Panc1 (cell line): ENCODE data around the gene GPR42. TPM values are rescaled to one million over a fixed set of nuclear protein-coding genes. Genes with fewer than 3 reads are reported as not detected.
"Not testable (repeated sequence)": the region's sequence is repeated elsewhere in the genome, so short reads cannot be mapped to it uniquely, and the experiment has no call there.

Source experiments
- ATAC-seq: fragments of 200-7000 bp; cut with Tn5 transposase; 2 replicates; pipeline ENCODE4 v1.9.1; 2020; ENCODE audit warnings: mild to moderate bottlenecking, moderate library complexity
- BruUV-seq: library from RNA; stranded (reverse); fragments of 400-500 nt; replicated peaks from 2 replicates; lab custom pipeline; 2021; lab: Mats Ljungman, UMichigan
- CTCF ChIA-PET: fragments of 300-600 bp; sonication (Branson Sonifier 250); formaldehyde crosslinking; loops from one replicate; lab custom pipeline; 2022; ENCODE audit warnings: antibody characterized with exemption; lab: Charles Lee
- POLR2A ChIA-PET: fragments of 300-600 bp; sonication (Branson Sonifier 250); formaldehyde crosslinking; loops from one replicate; lab custom pipeline; 2022; ENCODE audit warnings: antibody characterized with exemption; lab: Charles Lee
- DNase-seq: peaks from one replicate; pipeline ENCODE4 v3.0.0-alpha.2; 2010; ENCODE audit warnings: low read depth, low spot score
- H3K27ac ChIP-seq: 2 replicates; pipeline ENCODE4 v1.5.1; 2011; ENCODE audit warnings: mild to moderate bottlenecking, low read length, inconsistent platforms
- H3K27me3 ChIP-seq: fragments of 200-500 bp; sonication (Bioruptor generic); 2 replicates; pipeline ENCODE4 v1.6.0; 2014; ENCODE audit warnings: low read length, inconsistent platforms; ENCODE audit not compliant: control insufficient read depth, insufficient read depth
- H3K36me3 ChIP-seq: fragments of 200-500 bp; sonication (Bioruptor generic); 2 replicates; pipeline ENCODE4 v1.5.1; 2014; ENCODE audit warnings: inconsistent platforms, mild to moderate bottlenecking, low read length, moderate library complexity; ENCODE audit not compliant: control insufficient read depth, insufficient read depth
- H3K4me1 ChIP-seq: 2 replicates; pipeline ENCODE4 v1.5.1; 2011; ENCODE audit warnings: inconsistent platforms, mild to moderate bottlenecking, low read length, moderate library complexity; ENCODE audit not compliant: control insufficient read depth, insufficient read depth
- H3K4me3 ChIP-seq, 2 experiments: 2 replicates each; pipeline ENCODE4 v1.5.1; 2011 to 2012; ENCODE audit warnings: low read depth in 2 of 2, low read length in 2 of 2, mild to moderate bottlenecking in 2 of 2, inconsistent platforms in 1 of 2, moderate library complexity in 1 of 2
- H3K9me3 ChIP-seq: fragments of 200-500 bp; sonication (Bioruptor generic); 2 replicates; pipeline ENCODE4 v1.5.1; 2014; ENCODE audit warnings: low read depth, mild to moderate bottlenecking, inconsistent platforms, low read length, moderate library complexity; ENCODE audit not compliant: control insufficient read depth, insufficient read depth
- POLR2AphosphoS5 ChIP-seq: IDR thresholded peaks from 2 replicates; pipeline ENCODE4 v1.6.1; 2012; ENCODE audit warnings: mild to moderate bottlenecking, low read depth, low read length, moderate library complexity
- SIN3A ChIP-seq: IDR thresholded peaks from 2 replicates; pipeline ENCODE4 v1.6.1; 2012; ENCODE audit warnings: low read depth, mild to moderate bottlenecking, low read length, moderate library complexity, borderline replicate concordance; ENCODE audit not compliant: insufficient read depth
- TCF7L2 ChIP-seq: IDR thresholded peaks from 2 replicates; pipeline ENCODE4 v1.6.1; 2011; ENCODE audit warnings: mild to moderate bottlenecking, low read depth, low read length, inconsistent platforms
- in situ Hi-C: cut with HindIII; loops from 2 replicates; pipeline ENCODE4 v1.10.0; 2016; ENCODE audit warnings: low sequenced_read_pairs, low pct_unique_long_range_greater_than_20kb
- intact Hi-C: fragments of 100-400 bp; cut with micrococcal nuclease; formaldehyde crosslinking; loops from one replicate; pipeline ENCODE4 v1.10.0; 2022; ENCODE audit not compliant: unreplicated experiment
- total RNA-seq: library from RNA; stranded (reverse); gene quantifications from one replicate; pipeline ENCODE4 v1.2.1, GENCODE V29; 2021; ENCODE audit not compliant: unreplicated experiment
- TF ChIP-seq, protein P1 (sequence below): fragments of 450-650 bp; IDR thresholded peaks from 2 replicates; pipeline ENCODE4 v1.5.1; 2017; ENCODE audit warnings: mild to moderate bottlenecking
- TF ChIP-seq, protein P2 (sequence below), 2 experiments: IDR thresholded peaks; 2 replicates each; pipeline ENCODE4 v1.6.1; 2011 to 2012; ENCODE audit warnings: low read depth in 2 of 2, control low read depth in 1 of 2, low read length in 1 of 2, mild to moderate bottlenecking in 1 of 2, moderate library complexity in 1 of 2; ENCODE audit not compliant: insufficient read depth in 1 of 2

Gene GPR42
- total RNA-seq, 1 experiment from 2014 or later: not detected

DNA sequence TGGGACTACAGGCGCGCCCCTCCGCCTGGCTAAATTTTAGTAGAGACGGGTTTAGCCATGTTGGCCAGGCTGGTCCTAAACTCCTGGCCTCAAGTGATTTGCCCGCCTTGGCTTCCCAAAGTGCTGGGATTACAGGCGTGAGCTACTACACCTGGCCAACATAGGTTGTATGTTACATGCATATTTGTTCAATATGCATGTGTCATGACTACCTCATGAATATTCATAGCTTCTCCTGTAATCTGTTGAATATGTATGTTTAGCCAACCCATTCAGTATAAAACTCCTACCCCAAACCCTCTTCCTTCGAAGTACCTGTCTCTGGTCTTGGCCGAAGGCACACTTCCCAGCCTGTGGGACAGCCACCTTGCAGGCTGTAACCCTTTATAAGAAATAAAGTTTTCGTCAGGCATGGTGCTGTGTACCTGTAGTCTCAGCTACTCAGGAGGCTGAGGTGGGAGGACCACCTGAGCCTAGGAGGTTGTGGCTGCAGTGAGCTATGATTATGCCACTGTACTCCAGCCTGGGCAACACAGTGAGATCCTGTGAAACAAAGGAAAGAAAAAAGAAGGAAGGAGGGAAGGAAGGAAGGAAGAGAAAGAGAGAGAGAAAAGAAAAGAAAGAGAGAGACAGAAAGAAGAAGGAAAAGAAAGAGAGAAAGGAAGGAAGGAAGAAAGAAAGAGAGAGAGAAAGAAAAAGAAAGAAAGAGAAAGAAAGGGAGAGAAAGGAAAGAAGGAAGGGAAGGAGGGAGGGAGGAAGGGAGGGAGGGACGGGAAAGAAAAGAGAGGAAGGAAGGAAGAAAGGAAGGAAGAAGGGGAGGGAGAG is 29.3 kb downstream of the GPR42 start:
- Histone ChIP-seq H3K27ac (no peak overlapping the region), H3K9me3 (no peaks in the 10 kb centered on the region), H3K36me3 (no peaks in the 10 kb centered on the region), H3K4me1 (no peaks in the 10 kb centered on the region), H3K27me3 (no peaks in the 10 kb centered on the region), H3K4me3 (no peak overlapping the region)
- ATAC-seq (no peak), DNase-seq (no peak)
- ChIA-PET POLR2A (no interaction called here), CTCF (no interaction called here)
- TF ChIP-seq, protein P1, sequence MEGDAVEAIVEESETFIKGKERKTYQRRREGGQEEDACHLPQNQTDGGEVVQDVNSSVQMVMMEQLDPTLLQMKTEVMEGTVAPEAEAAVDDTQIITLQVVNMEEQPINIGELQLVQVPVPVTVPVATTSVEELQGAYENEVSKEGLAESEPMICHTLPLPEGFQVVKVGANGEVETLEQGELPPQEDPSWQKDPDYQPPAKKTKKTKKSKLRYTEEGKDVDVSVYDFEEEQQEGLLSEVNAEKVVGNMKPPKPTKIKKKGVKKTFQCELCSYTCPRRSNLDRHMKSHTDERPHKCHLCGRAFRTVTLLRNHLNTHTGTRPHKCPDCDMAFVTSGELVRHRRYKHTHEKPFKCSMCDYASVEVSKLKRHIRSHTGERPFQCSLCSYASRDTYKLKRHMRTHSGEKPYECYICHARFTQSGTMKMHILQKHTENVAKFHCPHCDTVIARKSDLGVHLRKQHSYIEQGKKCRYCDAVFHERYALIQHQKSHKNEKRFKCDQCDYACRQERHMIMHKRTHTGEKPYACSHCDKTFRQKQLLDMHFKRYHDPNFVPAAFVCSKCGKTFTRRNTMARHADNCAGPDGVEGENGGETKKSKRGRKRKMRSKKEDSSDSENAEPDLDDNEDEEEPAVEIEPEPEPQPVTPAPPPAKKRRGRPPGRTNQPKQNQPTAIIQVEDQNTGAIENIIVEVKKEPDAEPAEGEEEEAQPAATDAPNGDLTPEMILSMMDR: no peak
- no peak for TF ChIP-seq POLR2AphosphoS5
- no peak for TF ChIP-seq SIN3A
- TF ChIP-seq TCF7L2: no peak
- TF ChIP-seq, protein P2, sequence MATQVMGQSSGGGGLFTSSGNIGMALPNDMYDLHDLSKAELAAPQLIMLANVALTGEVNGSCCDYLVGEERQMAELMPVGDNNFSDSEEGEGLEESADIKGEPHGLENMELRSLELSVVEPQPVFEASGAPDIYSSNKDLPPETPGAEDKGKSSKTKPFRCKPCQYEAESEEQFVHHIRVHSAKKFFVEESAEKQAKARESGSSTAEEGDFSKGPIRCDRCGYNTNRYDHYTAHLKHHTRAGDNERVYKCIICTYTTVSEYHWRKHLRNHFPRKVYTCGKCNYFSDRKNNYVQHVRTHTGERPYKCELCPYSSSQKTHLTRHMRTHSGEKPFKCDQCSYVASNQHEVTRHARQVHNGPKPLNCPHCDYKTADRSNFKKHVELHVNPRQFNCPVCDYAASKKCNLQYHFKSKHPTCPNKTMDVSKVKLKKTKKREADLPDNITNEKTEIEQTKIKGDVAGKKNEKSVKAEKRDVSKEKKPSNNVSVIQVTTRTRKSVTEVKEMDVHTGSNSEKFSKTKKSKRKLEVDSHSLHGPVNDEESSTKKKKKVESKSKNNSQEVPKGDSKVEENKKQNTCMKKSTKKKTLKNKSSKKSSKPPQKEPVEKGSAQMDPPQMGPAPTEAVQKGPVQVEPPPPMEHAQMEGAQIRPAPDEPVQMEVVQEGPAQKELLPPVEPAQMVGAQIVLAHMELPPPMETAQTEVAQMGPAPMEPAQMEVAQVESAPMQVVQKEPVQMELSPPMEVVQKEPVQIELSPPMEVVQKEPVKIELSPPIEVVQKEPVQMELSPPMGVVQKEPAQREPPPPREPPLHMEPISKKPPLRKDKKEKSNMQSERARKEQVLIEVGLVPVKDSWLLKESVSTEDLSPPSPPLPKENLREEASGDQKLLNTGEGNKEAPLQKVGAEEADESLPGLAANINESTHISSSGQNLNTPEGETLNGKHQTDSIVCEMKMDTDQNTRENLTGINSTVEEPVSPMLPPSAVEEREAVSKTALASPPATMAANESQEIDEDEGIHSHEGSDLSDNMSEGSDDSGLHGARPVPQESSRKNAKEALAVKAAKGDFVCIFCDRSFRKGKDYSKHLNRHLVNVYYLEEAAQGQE (IDR thresholded peaks at IDR 0.05; ENCODE audit: insufficient read depth in 1 of 2, low read depth in 2 of 2, low read length in 1 of 2): no peak
- intact Hi-C loops: no loop called here
- no TSS peak for BruUV-seq
- in situ Hi-C loops: no loop called here

DNA sequence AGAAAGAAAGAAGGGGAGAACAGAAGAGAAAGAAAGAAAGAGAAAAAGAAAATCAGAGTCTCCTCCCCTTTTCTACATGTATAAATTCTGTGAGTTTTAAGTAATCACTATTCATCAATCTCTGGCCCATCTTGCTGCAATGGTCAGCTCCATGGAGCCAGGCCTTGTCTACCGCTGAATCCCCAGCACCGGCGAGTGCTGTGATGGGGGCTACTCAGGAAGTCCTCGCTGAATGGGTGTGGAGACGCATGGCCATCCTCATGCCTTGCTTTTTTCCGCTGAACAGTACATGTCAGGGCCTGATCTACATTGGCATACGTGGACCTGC is 29.9 kb downstream of the GPR42 start:
- TF ChIP-seq TCF7L2: no peak
- TF ChIP-seq, protein P2 (IDR thresholded peaks at IDR 0.05; ENCODE audit: insufficient read depth in 1 of 2, low read depth in 2 of 2, low read length in 1 of 2): no peak
- TF ChIP-seq, protein P1: no peak
- TF ChIP-seq POLR2AphosphoS5: no peak
- TF ChIP-seq SIN3A: no peak
- H3K9me3 ChIP-seq: no peaks in the 10 kb centered on the region
- no TSS peak for BruUV-seq
- no peaks in the 10 kb centered on the region for H3K27me3 ChIP-seq
- intact Hi-C loops (no loop called here), in situ Hi-C loops (no loop called here)
- H3K36me3 ChIP-seq: no peaks in the 10 kb centered on the region
- no peak for ATAC-seq
- DNase-seq: no peak
- ChIA-PET CTCF (interaction anchor here (0.6 kb wide), 1 partner anchor 266 kb away, joined by 3 read pairs; the partner anchor contains the start of gene LGI4), POLR2A (no interaction called here)
- no peaks in the 10 kb centered on the region for H3K4me1 ChIP-seq
- H3K4me3 ChIP-seq: no peak overlapping the region
- H3K27ac ChIP-seq: no peak overlapping the region

DNA sequence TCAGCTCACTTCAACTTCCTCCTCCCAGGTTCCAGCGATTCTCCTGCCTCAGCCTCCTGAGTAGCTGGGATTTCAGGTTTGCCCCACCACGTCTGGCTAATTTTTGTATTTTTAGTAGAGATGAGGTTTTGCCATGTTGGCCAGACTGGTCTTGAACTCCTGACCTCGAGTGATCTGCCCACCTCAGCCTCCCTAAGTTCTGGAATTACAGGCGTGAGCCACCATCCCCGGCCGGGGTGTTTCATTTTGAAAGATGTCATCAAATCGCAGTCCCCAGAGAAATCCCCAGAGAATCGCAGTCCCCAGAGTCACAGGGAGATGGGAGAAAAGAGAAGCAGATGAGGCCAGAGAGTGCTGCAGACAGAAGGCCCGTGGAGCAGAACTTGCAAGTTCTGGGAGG is 30.5 kb downstream of the GPR42 start:
- CTCF ChIA-PET: interaction anchor here (0.6 kb wide), 1 partner anchor 267 kb away, joined by 3 read pairs; the partner anchor contains the start of gene LGI4
- DNase-seq, in situ Hi-C loops, BruUV-seq, H3K36me3 ChIP-seq, POLR2A ChIA-PET, intact Hi-C loops, H3K27me3 ChIP-seq, H3K27ac ChIP-seq, H3K9me3 ChIP-seq, H3K4me1 ChIP-seq, ATAC-seq, H3K4me3 ChIP-seq: not testable (repeated sequence)
